WTC11 (cell line): ENCODE results near the gene CLNK.

Source experiments
- ATF1 ChIP-seq: sonication (generic); formaldehyde crosslinking; IDR thresholded peaks from 2 replicates; pipeline ENCODE4 v1.8.1; 2023; ENCODE audit warnings: mild to moderate bottlenecking, moderate library complexity, missing genetic modification reagents
- FOXK1 ChIP-seq: sonication (generic); formaldehyde crosslinking; IDR thresholded peaks from 2 replicates; pipeline ENCODE4 v1.8.0; 2022; ENCODE audit warnings: mild to moderate bottlenecking, moderate library complexity, missing genetic modification reagents
- HMGA2 ChIP-seq: fragments of 250-450 bp; sonication (Bioruptor Pico); IDR thresholded peaks from 2 replicates; pipeline ENCODE4 v1.4.0; 2021; ENCODE audit warnings: mild to moderate bottlenecking, moderate library complexity
- MYBL2 ChIP-seq: sonication (generic); formaldehyde crosslinking; IDR thresholded peaks from 2 replicates; pipeline ENCODE4 v1.8.1; 2023; ENCODE audit warnings: mild to moderate bottlenecking, moderate library complexity, missing genetic modification reagents
- NR3C1 ChIP-seq: sonication (generic); formaldehyde crosslinking; conservative IDR thresholded peaks from 2 replicates; pipeline ENCODE4 v1.8.1; 2023; ENCODE audit warnings: low read depth, mild to moderate bottlenecking, missing genetic modification reagents
- USF2 ChIP-seq: sonication (generic); formaldehyde crosslinking; IDR thresholded peaks from 2 replicates; pipeline ENCODE4 v1.8.1; 2023; ENCODE audit warnings: mild to moderate bottlenecking, missing genetic modification reagents, moderate library complexity
- TF ChIP-seq, protein P1 (sequence below): fragments of 200-600 bp; IDR thresholded peaks from 2 replicates; pipeline ENCODE4 v1.8.0; 2022; ENCODE audit warnings: antibody characterized with exemption
- TF ChIP-seq, protein P2 (sequence below): sonication (generic); formaldehyde crosslinking; IDR thresholded peaks from 2 replicates; pipeline ENCODE4 v1.8.1; 2023; ENCODE audit warnings: mild to moderate bottlenecking, moderate library complexity, missing genetic modification reagents

DNA sequence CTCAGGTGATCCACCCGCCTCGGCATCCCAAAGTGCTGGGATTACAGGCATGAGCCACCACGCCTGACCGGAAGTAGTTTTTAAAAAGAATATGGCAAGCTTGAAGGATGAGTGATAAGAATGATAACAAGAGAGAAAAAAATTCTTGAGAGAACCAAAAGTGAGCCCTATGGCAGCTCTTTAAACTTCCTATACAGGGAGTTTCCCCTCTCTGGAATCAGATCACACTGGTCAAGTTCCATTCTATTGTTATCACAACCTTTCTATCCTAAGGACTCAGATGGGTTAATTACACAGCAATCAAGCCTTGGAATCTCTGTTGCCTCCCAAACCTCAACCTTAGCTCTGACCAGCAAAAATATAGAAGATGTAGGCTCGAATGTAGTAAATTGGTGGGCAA, 193.6 kb downstream of the CLNK start:
- TF ChIP-seq, protein P1, sequence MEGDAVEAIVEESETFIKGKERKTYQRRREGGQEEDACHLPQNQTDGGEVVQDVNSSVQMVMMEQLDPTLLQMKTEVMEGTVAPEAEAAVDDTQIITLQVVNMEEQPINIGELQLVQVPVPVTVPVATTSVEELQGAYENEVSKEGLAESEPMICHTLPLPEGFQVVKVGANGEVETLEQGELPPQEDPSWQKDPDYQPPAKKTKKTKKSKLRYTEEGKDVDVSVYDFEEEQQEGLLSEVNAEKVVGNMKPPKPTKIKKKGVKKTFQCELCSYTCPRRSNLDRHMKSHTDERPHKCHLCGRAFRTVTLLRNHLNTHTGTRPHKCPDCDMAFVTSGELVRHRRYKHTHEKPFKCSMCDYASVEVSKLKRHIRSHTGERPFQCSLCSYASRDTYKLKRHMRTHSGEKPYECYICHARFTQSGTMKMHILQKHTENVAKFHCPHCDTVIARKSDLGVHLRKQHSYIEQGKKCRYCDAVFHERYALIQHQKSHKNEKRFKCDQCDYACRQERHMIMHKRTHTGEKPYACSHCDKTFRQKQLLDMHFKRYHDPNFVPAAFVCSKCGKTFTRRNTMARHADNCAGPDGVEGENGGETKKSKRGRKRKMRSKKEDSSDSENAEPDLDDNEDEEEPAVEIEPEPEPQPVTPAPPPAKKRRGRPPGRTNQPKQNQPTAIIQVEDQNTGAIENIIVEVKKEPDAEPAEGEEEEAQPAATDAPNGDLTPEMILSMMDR = no peak
- TF ChIP-seq NR3C1 (CRISPR knock-in tag) (no peak), ATF1 (CRISPR knock-in tag) (no peak), FOXK1 (CRISPR knock-in tag) (no peak), MYBL2 (CRISPR knock-in tag) (no peak), HMGA2 (CRISPR knock-in tag) (no peak), USF2 (no peak)
- TF ChIP-seq, protein P2, sequence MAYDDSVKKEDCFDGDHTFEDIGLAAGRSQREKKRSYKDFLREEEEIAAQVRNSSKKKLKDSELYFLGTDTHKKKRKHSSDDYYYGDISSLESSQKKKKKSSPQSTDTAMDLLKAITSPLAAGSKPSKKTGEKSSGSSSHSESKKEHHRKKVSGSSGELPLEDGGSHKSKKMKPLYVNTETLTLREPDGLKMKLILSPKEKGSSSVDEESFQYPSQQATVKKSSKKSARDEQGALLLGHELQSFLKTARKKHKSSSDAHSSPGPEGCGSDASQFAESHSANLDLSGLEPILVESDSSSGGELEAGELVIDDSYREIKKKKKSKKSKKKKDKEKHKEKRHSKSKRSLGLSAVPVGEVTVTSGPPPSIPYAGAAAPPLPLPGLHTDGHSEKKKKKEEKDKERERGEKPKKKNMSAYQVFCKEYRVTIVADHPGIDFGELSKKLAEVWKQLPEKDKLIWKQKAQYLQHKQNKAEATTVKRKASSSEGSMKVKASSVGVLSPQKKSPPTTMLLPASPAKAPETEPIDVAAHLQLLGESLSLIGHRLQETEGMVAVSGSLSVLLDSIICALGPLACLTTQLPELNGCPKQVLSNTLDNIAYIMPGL (CRISPR knock-in tag) = no peak
